WTC11 (cell line): ENCODE measurements around the gene AASDHPPT. TPM values are rescaled to one million over a fixed set of nuclear protein-coding genes. Genes with fewer than 3 reads are reported as not detected.

Experiments used
- ATAC-seq: fragments of 200-7000 bp; cut with Tn5 transposase; 2 replicates; pipeline ENCODE4 v1.10.0; 2021; ENCODE audit warnings: mild to moderate bottlenecking, moderate library complexity
- CTCF ChIA-PET: fragments of 300-600 bp; sonication (Branson Sonifier 250); formaldehyde crosslinking; loops from one replicate; lab custom pipeline; 2021; ENCODE audit warnings: antibody characterized with exemption; lab: Charles Lee
- POLR2A ChIA-PET: fragments of 350-600 bp; sonication (Branson Sonifier 250); formaldehyde crosslinking; loops from one replicate; lab custom pipeline; 2021; ENCODE audit warnings: antibody characterized with exemption; lab: Charles Lee
- DNase-seq: peaks from one replicate; pipeline ENCODE4 v3.0.0; 2021; ENCODE audit warnings: low spot score
- H3K27ac Mint-ChIP-seq: 2 replicates; pipeline ENCODE4 v1.8.0; 2021; ENCODE audit warnings: mixed read lengths
- H3K27me3 Mint-ChIP-seq: 2 replicates; pipeline ENCODE4 v1.8.0; 2021; ENCODE audit warnings: low read depth, mild to moderate bottlenecking, moderate library complexity, mixed read lengths
- H3K36me3 Mint-ChIP-seq: 2 replicates; pipeline ENCODE4 v1.8.0; 2021; ENCODE audit warnings: mixed read lengths
- H3K4me1 Mint-ChIP-seq: 2 replicates; pipeline ENCODE4 v1.8.0; 2022; ENCODE audit warnings: mixed read lengths
- H3K4me3 Mint-ChIP-seq: 2 replicates; pipeline ENCODE4 v1.8.0; 2021; ENCODE audit warnings: mild to moderate bottlenecking, moderate library complexity, mixed read lengths
- H3K9me3 Mint-ChIP-seq: 2 replicates; pipeline ENCODE4 v1.8.0; 2021; ENCODE audit warnings: mixed read lengths
- AR ChIP-seq: fragments of 250-450 bp; sonication (Bioruptor Pico); IDR thresholded peaks from 2 replicates; pipeline ENCODE4 v1.9.0; 2021; ENCODE audit warnings: mild to moderate bottlenecking
- ATF3 ChIP-seq: sonication (generic); formaldehyde crosslinking; conservative IDR thresholded peaks from 2 replicates; pipeline ENCODE4 v1.8.1; 2022; ENCODE audit warnings: mild to moderate bottlenecking, missing genetic modification reagents
- CREM ChIP-seq: sonication (generic); formaldehyde crosslinking; IDR thresholded peaks from 2 replicates; pipeline ENCODE4 v1.8.1; 2022; ENCODE audit warnings: mild to moderate bottlenecking, missing genetic modification reagents, moderate library complexity
- ERG ChIP-seq: fragments of 250-450 bp; sonication (Bioruptor Pico); IDR thresholded peaks from 2 replicates; pipeline ENCODE4 v1.8.0; 2021; ENCODE audit warnings: mild to moderate bottlenecking
- ETV6 ChIP-seq: sonication (generic); formaldehyde crosslinking; IDR thresholded peaks from 2 replicates; pipeline ENCODE4 v1.8.1; 2022; ENCODE audit warnings: mild to moderate bottlenecking, missing genetic modification reagents
- FOXP1 ChIP-seq: sonication (generic); formaldehyde crosslinking; IDR thresholded peaks from 2 replicates; pipeline ENCODE4 v1.8.0; 2022; ENCODE audit warnings: missing genetic modification reagents, mild to moderate bottlenecking, moderate library complexity, borderline replicate concordance
- GTF2I ChIP-seq: fragments of 250-450 bp; sonication (Bioruptor Pico); conservative IDR thresholded peaks from 2 replicates; pipeline ENCODE4 v1.4.0; 2021; ENCODE audit warnings: mild to moderate bottlenecking
- HMGXB4 ChIP-seq: sonication (generic); formaldehyde crosslinking; IDR thresholded peaks from 2 replicates; pipeline ENCODE4 v1.8.1; 2023; ENCODE audit warnings: mild to moderate bottlenecking, moderate library complexity, missing genetic modification reagents
- IRF2 ChIP-seq: sonication (generic); formaldehyde crosslinking; IDR thresholded peaks from 2 replicates; pipeline ENCODE4 v1.8.0; 2022; ENCODE audit warnings: low read depth, missing genetic modification reagents, borderline replicate concordance
- KAT7 ChIP-seq: sonication (generic); formaldehyde crosslinking; IDR thresholded peaks from 2 replicates; pipeline ENCODE4 v1.8.1; 2023; ENCODE audit warnings: missing genetic modification reagents, mild to moderate bottlenecking, borderline replicate concordance
- MAX ChIP-seq: sonication (generic); formaldehyde crosslinking; IDR thresholded peaks from 2 replicates; pipeline ENCODE4 v1.8.0; 2022; ENCODE audit warnings: mild to moderate bottlenecking, missing genetic modification reagents
- NFATC4 ChIP-seq: fragments of 250-450 bp; sonication (Bioruptor Pico); IDR thresholded peaks from 2 replicates; pipeline ENCODE4 v1.9.0; 2021; ENCODE audit warnings: mild to moderate bottlenecking
- NFE2L1 ChIP-seq: sonication (generic); formaldehyde crosslinking; IDR thresholded peaks from 2 replicates; pipeline ENCODE4 v1.8.1; 2023; ENCODE audit warnings: missing genetic modification reagents
- NR3C1 ChIP-seq: sonication (generic); formaldehyde crosslinking; conservative IDR thresholded peaks from 2 replicates; pipeline ENCODE4 v1.8.1; 2023; ENCODE audit warnings: low read depth, mild to moderate bottlenecking, missing genetic modification reagents
- RELA ChIP-seq: sonication (generic); formaldehyde crosslinking; IDR thresholded peaks from 2 replicates; pipeline ENCODE4 v1.8.1; 2022; ENCODE audit warnings: missing genetic modification reagents, mild to moderate bottlenecking, borderline replicate concordance
- SMAD3 ChIP-seq: sonication (generic); formaldehyde crosslinking; IDR thresholded peaks from 2 replicates; pipeline ENCODE4 v1.8.0; 2022; ENCODE audit warnings: missing genetic modification reagents, mild to moderate bottlenecking, borderline replicate concordance
- SMAD4 ChIP-seq: sonication (generic); formaldehyde crosslinking; IDR thresholded peaks from 2 replicates; pipeline ENCODE4 v1.8.0; 2022; ENCODE audit warnings: mild to moderate bottlenecking, missing genetic modification reagents
- STAT6 ChIP-seq: sonication (generic); formaldehyde crosslinking; conservative IDR thresholded peaks from 2 replicates; pipeline ENCODE4 v1.8.1; 2023; ENCODE audit warnings: mild to moderate bottlenecking, low read depth, missing genetic modification reagents, moderate library complexity
- TCF7 ChIP-seq: sonication (generic); formaldehyde crosslinking; IDR thresholded peaks from 2 replicates; pipeline ENCODE4 v1.8.0; 2022; ENCODE audit warnings: mild to moderate bottlenecking, low read depth, missing genetic modification reagents, moderate library complexity
- TEAD1 ChIP-seq: sonication (generic); formaldehyde crosslinking; IDR thresholded peaks from 2 replicates; pipeline ENCODE4 v1.8.0; 2022; ENCODE audit warnings: mild to moderate bottlenecking, missing genetic modification reagents
- TEAD4 ChIP-seq: sonication (generic); formaldehyde crosslinking; IDR thresholded peaks from 2 replicates; pipeline ENCODE4 v1.8.0; 2022; ENCODE audit warnings: mild to moderate bottlenecking, missing genetic modification reagents
- USF1 ChIP-seq: sonication (generic); formaldehyde crosslinking; IDR thresholded peaks from 2 replicates; pipeline ENCODE4 v1.8.0; 2022; ENCODE audit warnings: mild to moderate bottlenecking, missing genetic modification reagents
- USF2 ChIP-seq: sonication (generic); formaldehyde crosslinking; IDR thresholded peaks from 2 replicates; pipeline ENCODE4 v1.8.1; 2023; ENCODE audit warnings: mild to moderate bottlenecking, missing genetic modification reagents, moderate library complexity
- ZNF138 ChIP-seq: sonication (generic); formaldehyde crosslinking; conservative IDR thresholded peaks from 2 replicates; pipeline ENCODE4 v1.8.1; 2022; ENCODE audit warnings: mild to moderate bottlenecking, moderate library complexity, missing genetic modification reagents
- ZNF232 ChIP-seq: sonication (generic); formaldehyde crosslinking; IDR thresholded peaks from 2 replicates; pipeline ENCODE4 v1.8.0; 2022; ENCODE audit warnings: mild to moderate bottlenecking, missing genetic modification reagents
- total RNA-seq: library from RNA; stranded (reverse); gene quantifications from 3 replicates; pipeline ENCODE4 v1.2.3, GENCODE V29; 2021

Gene AASDHPPT
- total RNA-seq, 1 experiment from 2014 or later: 37.0 TPM

- POLR2A ChIA-PET: interaction anchor here (0.9 to 1.2 kb wide), 4 partner anchors 23 to 117 kb away, joined by 3 to 12 read pairs (median 3); no protein-coding TSS in a partner anchor
- no peak for TF ChIP-seq TEAD4 (CRISPR knock-in tag)
- TF ChIP-seq KAT7 (CRISPR knock-in tag): no peak
- 0 out of 2 replicates have a peak, but pooled peaks have one; percentile 35 for TF ChIP-seq ZNF232
- TF ChIP-seq FOXP1 (CRISPR knock-in tag): no peak
- no peak for TF ChIP-seq TCF7 (CRISPR knock-in tag)
- peak; percentile 66; the same call in 1 of the 2 replicates for TF ChIP-seq ETV6 (CRISPR knock-in tag)
- TF ChIP-seq AR: no peak
- no peak for TF ChIP-seq NFE2L1 (CRISPR knock-in tag)
- TF ChIP-seq MAX (CRISPR knock-in tag): peak; percentile 47
- peak; percentile 21; the same call in 1 of the 2 replicates for TF ChIP-seq USF1 (CRISPR knock-in tag)
- TF ChIP-seq NR3C1 (CRISPR knock-in tag): no peak
- TF ChIP-seq STAT6 (CRISPR knock-in tag): no peak
- TF ChIP-seq NFATC4 (CRISPR knock-in tag): no peak
- no peak for TF ChIP-seq ZNF138 (CRISPR knock-in tag)
- no peak for TF ChIP-seq ATF3 (CRISPR knock-in tag)
- TF ChIP-seq RELA (CRISPR knock-in tag): no peak
- TF ChIP-seq SMAD3: peak; percentile 50; the same call in 1 of the 2 replicates
- TF ChIP-seq TEAD1 (CRISPR knock-in tag): peak; percentile 77; the same call in 1 of the 2 replicates
- TF ChIP-seq SMAD4 (CRISPR knock-in tag): no peak
- 0 out of 2 replicates have a peak, but pooled peaks have one; percentile 6 for TF ChIP-seq CREM (CRISPR knock-in tag)
- no peak for TF ChIP-seq IRF2 (CRISPR knock-in tag)
- peak; percentile 70; the same call in 1 of the 2 replicates for TF ChIP-seq ERG
- peak; percentile 22; the same call in 1 of the 2 replicates for TF ChIP-seq HMGXB4
- no peak for TF ChIP-seq GTF2I (CRISPR knock-in tag)
- no peak for TF ChIP-seq USF2 (CRISPR knock-in tag)
These were observed 398 bp upstream of the AASDHPPT start, which contains the start of gene KBTBD3 for GRCh38 chr11:106076919-106077608. TSS of gene KBTBD3 (minus strand) at chr11:106077347. CDS start at chr11:106059097, 18,250 bp downstream.

More at GRCh38 chr11:106076919-106077608, 398 bp upstream of the AASDHPPT start, which contains the start of gene KBTBD3:
- Mint-ChIP-seq H3K27ac (peak within 1 kb of the TSS; percentile 99), H3K36me3 (peaks cover 24% of the 10 kb centered on the region), H3K4me3 (peak within 1 kb of the TSS; percentile 85), H3K27me3 (no peaks in the 10 kb centered on the region), H3K9me3 (no peaks in the 10 kb centered on the region), H3K4me1 (peaks cover 35% of the 10 kb centered on the region)
- ATAC-seq (peak; percentile 95), DNase-seq (peak; percentile 99)
- CTCF ChIA-PET: interaction anchor here (0.6 to 2.4 kb wide), 12 partner anchors 8 to 214 kb away, joined by 3 to 11 read pairs (median 3); no protein-coding TSS in a partner anchor
